K562 (cell line): ENCODE measurements around the gene MT1X. TPM values are rescaled to one million over a fixed set of nuclear protein-coding genes. Genes with fewer than 3 reads are reported as not detected.

ENCODE experiments used
- ATAC-seq: fragments of 200-7000 bp; cut with Tn5 transposase; 3 replicates; pipeline ENCODE4 v1.9.1; 2020; ENCODE audit warnings: moderate library complexity
- BruUV-seq: library from RNA; stranded (reverse); fragments of 400-500 nt; replicated peaks from 2 replicates; lab custom pipeline; 2021; lab: Mats Ljungman, UMichigan
- CTCF ChIA-PET: fragments of 300-600 bp; formaldehyde crosslinking; extraction: SDS; loops from one replicate; lab custom pipeline; 2021; ENCODE audit warnings: low intra/inter-chr PET ratio; lab: Yijun Ruan, JAX
- POLR2A ChIA-PET: fragments of 300-600, 350-650 bp; sonication (Branson Sonifier 250); formaldehyde crosslinking; extraction: SDS; loops from one replicate; lab custom pipeline; 2021; ENCODE audit warnings: antibody characterized with exemption, inconsistent platforms; lab: Yijun Ruan, JAX
- DNase-seq, 4 experiments: peaks; one replicate each; pipeline versions ENCODE4 v3.0.0 to v3.0.0-alpha.2; 2011 to 2018; ENCODE audit warnings: low spot score in 3 of 4, mixed read lengths in 3 of 4; ENCODE audit errors: extremely low read depth in 1 of 4
- FAIRE-seq: peaks from 2 replicates; lab custom pipeline; 2011; peaks lifted over from hg19 to GRCh38; lab: Jason Lieb, UNC
- H2AFZ ChIP-seq: 2 replicates; pipeline ENCODE4 v1.6.0; 2011; ENCODE audit warnings: low read depth, low read length, control low read depth, inconsistent platforms
- H3K27ac ChIP-seq: fragments of 200-600 bp; 3 replicates; pipeline ENCODE4 v1.8.0; 2011; ENCODE audit warnings: low read depth, mild to moderate bottlenecking, control low read depth, inconsistent platforms, low read length, moderate library complexity, mixed read lengths; ENCODE audit errors: extremely low read depth
- H3K27me3 ChIP-seq, 2 experiments: fragments of 300-600 bp in 1 of 2; 2 replicates in 1 of 2; 3 replicates in 1 of 2; pipeline versions ENCODE4 v1.6.0 to v1.8.0; 2011; ENCODE audit warnings: inconsistent platforms in 2 of 2, low read length in 2 of 2, mild to moderate bottlenecking in 1 of 2, mixed read lengths in 1 of 2, moderate library complexity in 1 of 2; ENCODE audit not compliant: control insufficient read depth in 2 of 2, insufficient read depth in 2 of 2
- H3K36me3 ChIP-seq: fragments of 300-600 bp; 3 replicates; pipeline ENCODE4 v1.8.0; 2011; ENCODE audit warnings: mild to moderate bottlenecking, low read length, inconsistent platforms; ENCODE audit not compliant: control insufficient read depth, insufficient read depth
- H3K4me1 ChIP-seq, 2 experiments: fragments of 200-600 bp in 1 of 2; replicated peaks in 1 of 2; 2 replicates in 1 of 2; 3 replicates in 1 of 2; pipeline versions ENCODE4 v1.5.1 to v1.8.0; 2011; ENCODE audit warnings: inconsistent platforms in 2 of 2, low read length in 2 of 2, mild to moderate bottlenecking in 1 of 2, mixed read lengths in 1 of 2, moderate library complexity in 1 of 2; ENCODE audit not compliant: control insufficient read depth in 2 of 2, insufficient read depth in 2 of 2
- H3K4me2 ChIP-seq: 2 replicates; pipeline ENCODE4 v1.6.1; 2011; ENCODE audit warnings: low read length, control low read depth, inconsistent platforms, mixed read lengths; ENCODE audit not compliant: insufficient read depth
- H3K4me3 ChIP-seq: fragments of 200-600 bp; sonication (generic), shearing (Covaris generic); 2 replicates; pipeline ENCODE4 v1.5.1; 2016; ENCODE audit warnings: control low read depth, inconsistent platforms
- H3K79me2 ChIP-seq: fragments of 200-600 bp; 3 replicates; pipeline ENCODE4 v1.8.0; 2011; ENCODE audit warnings: low read length, inconsistent platforms; ENCODE audit not compliant: control insufficient read depth, insufficient read depth
- H3K9ac ChIP-seq, 2 experiments: 2 replicates each; pipeline versions ENCODE4 v1.6.0 to v1.6.1; 2011; ENCODE audit warnings: low read depth in 2 of 2, low read length in 2 of 2, control low read depth in 1 of 2, inconsistent platforms in 1 of 2, mild to moderate bottlenecking in 1 of 2, mixed read lengths in 1 of 2; ENCODE audit not compliant: insufficient read depth in 1 of 2
- H3K9me1 ChIP-seq: one replicate; pipeline ENCODE4 v1.6.0; 2011; ENCODE audit warnings: inconsistent platforms, mild to moderate bottlenecking, low read length, moderate library complexity; ENCODE audit not compliant: control insufficient read depth, insufficient read depth
- H3K9me3 ChIP-seq: replicated peaks from 2 replicates; pipeline ENCODE4 v1.5.1; 2011; ENCODE audit warnings: low read depth, low read length, inconsistent platforms; ENCODE audit not compliant: control insufficient read depth, insufficient read depth
- H4K20me1 ChIP-seq: replicated peaks from 2 replicates; pipeline ENCODE4 v1.6.1; 2011; ENCODE audit warnings: low read length, inconsistent platforms, mixed read lengths; ENCODE audit not compliant: control insufficient read depth, insufficient read depth
- BHLHE40 ChIP-seq: IDR thresholded peaks from 2 replicates; pipeline ENCODE4 v1.6.1; 2011; ENCODE audit warnings: low read length, improper control_type of control experiment
- CBX5 ChIP-seq: IDR thresholded peaks from 2 replicates; pipeline ENCODE4 v1.6.1; 2014; ENCODE audit warnings: low read depth, borderline replicate concordance
- FOXA3 ChIP-seq, 2 experiments: fragments of 450-650 bp in 1 of 2; sonication (generic) in 1 of 2; formaldehyde crosslinking; IDR thresholded peaks in 1 of 2; conservative IDR thresholded peaks in 1 of 2; 2 replicates each; pipeline versions ENCODE4 v1.4.0 to v1.8.0; 2020 to 2022; ENCODE audit warnings: mild to moderate bottlenecking in 2 of 2, missing genetic modification reagents in 1 of 2
- MCM5 ChIP-seq: fragments of 450-650 bp; IDR thresholded peaks from 2 replicates; pipeline ENCODE4 v1.6.1; 2016; ENCODE audit warnings: low read depth
- MYNN ChIP-seq, 2 experiments: sonication (generic); formaldehyde crosslinking in 1 of 2; IDR thresholded peaks; 2 replicates each; pipeline versions ENCODE4 v1.5.0 to v1.6.1; 2016 to 2020; ENCODE audit warnings: antibody characterized with exemption in 1 of 2, missing genetic modification reagents in 1 of 2
- SAFB ChIP-seq: fragments of 200-400 bp; formaldehyde crosslinking; IDR thresholded peaks from 2 replicates; pipeline ENCODE4 v1.6.1; 2017; ENCODE audit warnings: low read depth, low read length, borderline replicate concordance
- SPI1 ChIP-seq: IDR thresholded peaks from 2 replicates; pipeline ENCODE4 v1.6.1; 2011; ENCODE audit warnings: low read depth, low read length, control low read depth, borderline replicate concordance
- SRSF7 ChIP-seq: fragments of 200-400 bp; formaldehyde crosslinking; optimal IDR thresholded peaks from 2 replicates; pipeline ENCODE3; 2017; ENCODE audit warnings: mild to moderate bottlenecking, low read depth, low read length
- TRIM28 ChIP-seq: fragments of 450-650 bp; IDR thresholded peaks from 2 replicates; pipeline ENCODE4 v1.6.1; 2017
- USF1 ChIP-seq: sonication (generic); formaldehyde crosslinking; IDR thresholded peaks from 2 replicates; pipeline ENCODE4 v1.9.0; 2022; ENCODE audit warnings: mild to moderate bottlenecking, missing genetic modification reagents
- ZFP30 ChIP-seq: fragments of 250-450 bp; sonication (Bioruptor Pico); IDR thresholded peaks from 2 replicates; pipeline ENCODE4 v1.8.0; 2022; ENCODE audit warnings: moderate library complexity, mild to moderate bottlenecking, inconsistent platforms, borderline replicate concordance
- ZNF197 ChIP-seq: fragments of 200-800 bp; sonication (Bioruptor generic); IDR thresholded peaks from 2 replicates; pipeline ENCODE4 v1.6.1; 2016; ENCODE audit warnings: low read depth, missing genetic modification characterization, missing compliant biosample characterization
- ZNF384 ChIP-seq: IDR thresholded peaks from 2 replicates; pipeline ENCODE4 v1.6.1; 2012; ENCODE audit warnings: low read depth, low read length, improper control_type of control experiment
- ZNF407 ChIP-seq: fragments of 450-650 bp; IDR thresholded peaks from 2 replicates; pipeline ENCODE4 v1.6.1; 2016; ENCODE audit warnings: low read depth
- ZNF586 ChIP-seq: fragments of 450-650 bp; formaldehyde crosslinking; conservative IDR thresholded peaks from 2 replicates; pipeline ENCODE4 v1.4.0; 2020; ENCODE audit warnings: mild to moderate bottlenecking, moderate library complexity
- ZNF778 ChIP-seq: fragments of 450-650 bp; formaldehyde crosslinking; IDR thresholded peaks from 2 replicates; pipeline ENCODE4 v1.4.0; 2020; ENCODE audit warnings: mild to moderate bottlenecking, moderate library complexity
- WGBS: fragments of 100-300 bp; shearing (Covaris generic); methylation state at CpG from one replicate; pipeline ENCODE4 v1.1.6; 2016; ENCODE audit warnings: low coverage, mixed read lengths; ENCODE audit not compliant: insufficient coverage; ENCODE audit errors: missing lambda C conversion rate; 5-methylcytosine and 5-hydroxymethylcytosine counted together
- in situ Hi-C: fragments of 300-500 bp; cut with MboI; formaldehyde crosslinking; loops from 4 replicates; pipeline ENCODE4 v1.15.0; 2018; ENCODE audit warnings: inconsistent platforms, mixed read lengths
- intact Hi-C: fragments of 100-400 bp; cut with micrococcal nuclease; formaldehyde crosslinking; loops from 2 replicates; pipeline ENCODE4 v1.14.2; 2022
- polyA plus RNA-seq, 8 experiments: library from polyadenylated mRNA; depleted of rRNA in 4 of 8; stranded (reverse) in 5 of 8; unstranded in 3 of 8; fragments of >200 nt; fragmentation: Nextera tagmentation in 2 of 8; fragmentation: Illumina TruSeq in 1 of 8; extraction: Ambion mirVana in 2 of 8; extraction: Trizol in 1 of 8; gene quantifications; 2 replicates each; pipeline versions ENCODE4 v1.2.1 to v1.2.3, GENCODE V29; 2011 to 2014; ENCODE audit warnings: inconsistent platforms in 1 of 8, missing spikeins in 1 of 8
- total RNA-seq, 7 experiments: library from RNA; depleted of rRNA in 6 of 7; stranded (reverse); fragments of >200 nt in 6 of 7; fragmentation: Illumina TruSeq in 2 of 7; extraction: Trizol in 2 of 7; gene quantifications; 2 replicates each; pipeline versions ENCODE4 v1.2.1 to v1.2.3, GENCODE V29; 2011 to 2021; ENCODE audit warnings: low replicate concordance in 1 of 7

MT1X gene
- total and polyA plus RNA-seq, 9 of the 15 experiments (the other 6 are each of a cell fraction or from before 2014, with no cell fraction given): 4.9 to 22.8 (median 8.7) TPM

- CTCF ChIA-PET: interaction anchor here (0.6 kb wide), 1 partner anchor 21 kb away, joined by 3 read pairs; no protein-coding TSS in a partner anchor
- TF ChIP-seq ZNF586 (CRISPR knock-in tag) (no peak), USF1 (no peak), SPI1 (no peak), CBX5 (no peak), SRSF7 (no peak), ZFP30 (no peak), ZNF407 (no peak), ZNF778 (no peak), ZNF384 (no peak), FOXA3 (CRISPR knock-in tag; conservative IDR thresholded peaks at IDR 0.05 in 1 of 2, IDR thresholded peaks at IDR 0.05 in 1 of 2) (no peak), TRIM28 (no peak), ZNF197 (CRISPR knock-in tag) (no peak), MYNN (IDR thresholded peaks at IDR 0.05) (no peak), MYNN (CRISPR knock-in tag; IDR thresholded peaks at IDR 0.05) (no peak), MCM5 (no peak), BHLHE40 (no peak), SAFB (no peak)
Measured at GRCh38 chr16:56679818-56680217, 2.5 kb upstream of the MT1X start.

More at GRCh38 chr16:56679818-56680217, 2.5 kb upstream of the MT1X start:
- Histone ChIP-seq H3K9me3 (no peaks in the 10 kb centered on the region), H3K79me2 (no peaks in the 10 kb centered on the region), H3K4me1 (peaks cover 6 to 18% of the 10 kb centered on the region in 2 experiments; a peak in 3 of 5 replicates), H3K9ac (no peak overlapping the region), H3K9me1 (no peaks in the 10 kb centered on the region), H3K4me2 (no peak overlapping the region), H3K27me3 (peaks cover 9 to 48% of the 10 kb centered on the region in 2 experiments; a peak in 4 of 5 replicates), H3K36me3 (no peaks in the 10 kb centered on the region), H3K27ac (no peak overlapping the region), H4K20me1 (peaks cover 3% of the 10 kb centered on the region; the same call in 1 of the 2 replicates), H2AFZ (no peak overlapping the region), H3K4me3 (no peak overlapping the region)
- in situ Hi-C loops (no loop called here), intact Hi-C loops (no loop called here)
- ATAC-seq (no peak), FAIRE-seq (no peak), DNase-seq (no peak)
- WGBS: 11% methylated on average over 6 of the region's 6 CpGs
- POLR2A ChIA-PET: no interaction called here
- BruUV-seq: no TSS peak
